ENCODE measurements around the gene DDR2. TPM values are rescaled to one million over a fixed set of nuclear protein-coding genes. Genes with fewer than 3 reads are reported as not detected.
A peak's percentile ranks its signal among the peaks of the same experiment; 100 is the strongest.

DDR2 gene
- total RNA-seq, 4 donors from 2014 or later, result 165 to 241 (median 199) TPM

GRCh38 chr1:162732566-162733335 lies 100.5 kb downstream of the DDR2 start:
- Histone ChIP-seq H3K36me3 (no peaks in the 10 kb centered on the region), H3K27me3 (no peaks in the 10 kb centered on the region), H3K27ac (peak overlapping the region; percentile 37 to 66 (median 58)), H3K4me1 (peaks cover 13 to 64% (median 18%) of the 10 kb centered on the region in 3 donors), H3K4me3 (no peak overlapping the region), H3K9me3 (no peaks in the 10 kb centered on the region)
- peak; percentile 32 for TF ChIP-seq POLR2AphosphoS5 (IDR thresholded peaks at IDR 0.05)
- TF ChIP-seq POLR2A (IDR thresholded peaks at IDR 0.05), result no peak
- TF ChIP-seq EP300 (IDR thresholded peaks at IDR 0.05), result no peak
- no peak for TF ChIP-seq CTCF (IDR thresholded peaks at IDR 0.05)
- 53 to 62% methylated on average over 3 of the region's 8 CpGs for WGBS, 2 donors (ENCODE audit: low coverage in 1 of 2)
- ATAC-seq, result peak; percentile 76

- Histone ChIP-seq H3K36me3 (no peaks in the 10 kb centered on the region), H3K9me3 (no peaks in the 10 kb centered on the region), H3K4me1 (peaks cover 13 to 64% (median 18%) of the 10 kb centered on the region in 3 donors), H3K4me3 (no peak overlapping the region), H3K27me3 (no peaks in the 10 kb centered on the region), H3K27ac (peak overlapping the region; percentile 37 to 66 (median 58))
- ATAC-seq, result no peak
- no peak for TF ChIP-seq EP300 (IDR thresholded peaks at IDR 0.05)
- no peak for TF ChIP-seq POLR2AphosphoS5 (IDR thresholded peaks at IDR 0.05)
- no peak for TF ChIP-seq POLR2A (IDR thresholded peaks at IDR 0.05)
- WGBS, 2 donors (ENCODE audit: low coverage in 1 of 2), result 0 to 9% methylated on average over 1 of the region's 1 CpG
These were observed 101.0 kb downstream of the DDR2 start for GRCh38 chr1:162733336-162733590.

GRCh38 chr1:162734047-162734446 lies 101.8 kb downstream of the DDR2 start:
- WGBS, 2 donors (ENCODE audit: low coverage in 1 of 2), result 70 to 85% methylated on average over 2 of the region's 2 CpGs
- H3K4me1 ChIP-seq, result peaks cover 13 to 64% (median 18%) of the 10 kb centered on the region in 3 donors
- no peak for TF ChIP-seq POLR2AphosphoS5 (IDR thresholded peaks at IDR 0.05)
- TF ChIP-seq POLR2A (IDR thresholded peaks at IDR 0.05), result no peak
- TF ChIP-seq EP300 (IDR thresholded peaks at IDR 0.05), result no peak
- no peak for TF ChIP-seq CTCF (IDR thresholded peaks at IDR 0.05)
- H3K4me3 ChIP-seq, result no peak overlapping the region
- H3K9me3 ChIP-seq, result no peaks in the 10 kb centered on the region
- ATAC-seq, result no peak
- H3K27ac ChIP-seq, result no peak overlapping the region
- H3K27me3 ChIP-seq, result no peaks in the 10 kb centered on the region
- no peaks in the 10 kb centered on the region for H3K36me3 ChIP-seq

GRCh38 chr1:162736184-162736583 lies 103.9 kb downstream of the DDR2 start:
- TF ChIP-seq POLR2A (IDR thresholded peaks at IDR 0.05) (no peak), POLR2AphosphoS5 (IDR thresholded peaks at IDR 0.05) (no peak), CTCF (IDR thresholded peaks at IDR 0.05) (no peak), EP300 (IDR thresholded peaks at IDR 0.05) (no peak)
- WGBS, 2 donors (ENCODE audit: low coverage in 1 of 2), result 89 to 100% methylated on average over 3 of the region's 3 CpGs
- ATAC-seq, result no peak
- no peaks in the 10 kb centered on the region for H3K9me3 ChIP-seq
- no peak overlapping the region for H3K27ac ChIP-seq
- H3K27me3 ChIP-seq, result no peaks in the 10 kb centered on the region
- no peaks in the 10 kb centered on the region for H3K36me3 ChIP-seq
- peaks cover 13 to 64% (median 18%) of the 10 kb centered on the region in 3 donors for H3K4me1 ChIP-seq
- no peak overlapping the region for H3K4me3 ChIP-seq

- whole genome bisulfite sequencing, 2 donors (ENCODE audit: low coverage in 1 of 2), result 82 to 84% methylated on average over 3 of the region's 3 CpGs
- Histone ChIP-seq H3K4me3 (no peak overlapping the region), H3K36me3 (peaks cover 0 to 2% of the 10 kb centered on the region in 2 donors), H3K9me3 (no peaks in the 10 kb centered on the region), H3K4me1 (peaks cover 12 to 60% (median 16%) of the 10 kb centered on the region in 3 donors), H3K27me3 (no peaks in the 10 kb centered on the region), H3K27ac (no peak overlapping the region)
- ATAC-seq, result no peak
- no peak for TF ChIP-seq POLR2AphosphoS5 (IDR thresholded peaks at IDR 0.05)
- TF ChIP-seq CTCF (IDR thresholded peaks at IDR 0.05), result no peak
- TF ChIP-seq EP300 (IDR thresholded peaks at IDR 0.05), result no peak
- TF ChIP-seq POLR2A (IDR thresholded peaks at IDR 0.05), result no peak
These were observed 104.4 kb downstream of the DDR2 start for GRCh38 chr1:162736633-162737067.
